GM12878 (cell line): ENCODE measurements around the gene ITGB5. TPM values are rescaled to one million over a fixed set of nuclear protein-coding genes. Genes with fewer than 3 reads are reported as not detected.

Experiments
- ATAC-seq: fragments of 200-7000 bp; cut with Tn5 transposase; 3 replicates; pipeline ENCODE4 v1.9.1; 2020; ENCODE audit warnings: mild to moderate bottlenecking, moderate library complexity
- BruUV-seq: library from RNA; stranded (reverse); fragments of 400-500 nt; replicated peaks from 2 replicates; lab custom pipeline; 2021; lab: Mats Ljungman, UMichigan
- CTCF ChIA-PET: fragments of 300-600 bp; sonication (Branson Sonifier 250); formaldehyde crosslinking; extraction: SDS; loops from one replicate; lab custom pipeline; 2021; ENCODE audit warnings: inconsistent platforms; lab: Yijun Ruan, JAX
- POLR2A ChIA-PET: fragments of 350-600 bp; formaldehyde crosslinking; extraction: SDS; loops from one replicate; lab custom pipeline; 2021; ENCODE audit warnings: inconsistent platforms; lab: Charles Lee
- RAD21 ChIA-PET: fragments of 300-600 bp; sonication (Branson Sonifier 250); formaldehyde crosslinking; loops from one replicate; lab custom pipeline; 2023; ENCODE audit warnings: antibody characterized with exemption; ENCODE audit not compliant: unreplicated experiment; lab: Charles Lee
- SMC1A ChIA-PET: fragments of 300-600 bp; sonication (Branson Sonifier 250); formaldehyde crosslinking; loops from one replicate; lab custom pipeline; 2023; ENCODE audit not compliant: unreplicated experiment, uncharacterized antibody; lab: Charles Lee
- DNase-seq: peaks from one replicate; pipeline ENCODE4 v3.0.0-alpha.2; 2011; ENCODE audit warnings: low read depth, low spot score
- FAIRE-seq: peaks from 3 replicates; lab custom pipeline; 2011; peaks lifted over from hg19 to GRCh38; lab: Jason Lieb, UNC
- H2AFZ ChIP-seq: 2 replicates; pipeline ENCODE4 v1.6.0; 2011; ENCODE audit warnings: low read depth, low read length, control low read depth; ENCODE audit not compliant: control insufficient read depth
- H3K27ac ChIP-seq: 2 replicates; pipeline ENCODE4 v1.5.1; 2011; ENCODE audit warnings: control low read depth; ENCODE audit not compliant: control insufficient read depth, insufficient read depth
- H3K27me3 ChIP-seq, 2 experiments: replicated peaks in 1 of 2; 2 replicates each; pipeline versions ENCODE4 v1.6.0 to v1.6.1; 2011; ENCODE audit warnings: low read length in 1 of 2; ENCODE audit not compliant: control insufficient read depth in 2 of 2, insufficient read depth in 2 of 2
- H3K36me3 ChIP-seq, 2 experiments: 2 replicates each; pipeline ENCODE4 v1.5.1; 2011; ENCODE audit warnings: low read length in 1 of 2; ENCODE audit not compliant: control insufficient read depth in 2 of 2, insufficient read depth in 2 of 2
- H3K4me1 ChIP-seq: 2 replicates; pipeline ENCODE4 v1.6.1; 2011; ENCODE audit warnings: mild to moderate bottlenecking, low read length, moderate library complexity, mixed read lengths; ENCODE audit not compliant: control insufficient read depth, insufficient read depth
- H3K4me2 ChIP-seq: 2 replicates; pipeline ENCODE4 v1.6.0; 2011; ENCODE audit warnings: control low read depth; ENCODE audit not compliant: control insufficient read depth, insufficient read depth
- H3K4me3 ChIP-seq: fragments of 200-600 bp; sonication (generic); 2 replicates; pipeline ENCODE4 v1.5.1; 2016
- H3K79me2 ChIP-seq: 2 replicates; pipeline ENCODE4 v1.6.0; 2011; ENCODE audit warnings: low read length; ENCODE audit not compliant: control insufficient read depth, insufficient read depth
- H3K9ac ChIP-seq: 2 replicates; pipeline ENCODE4 v1.8.0; 2011; ENCODE audit warnings: low read length, control low read depth, mixed read lengths; ENCODE audit not compliant: control insufficient read depth, insufficient read depth
- H3K9me3 ChIP-seq: replicated peaks from 3 replicates; pipeline ENCODE4 v1.5.1; 2011; ENCODE audit warnings: mild to moderate bottlenecking, low read length; ENCODE audit not compliant: control insufficient read depth, insufficient read depth
- H4K20me1 ChIP-seq: 2 replicates; pipeline ENCODE4 v1.6.0; 2011; ENCODE audit not compliant: control insufficient read depth, insufficient read depth
- CBX5 ChIP-seq: sonication (generic); IDR thresholded peaks from 2 replicates; pipeline ENCODE4 v1.6.1; 2016; ENCODE audit warnings: low read depth, moderate library complexity, mild to moderate bottlenecking, inconsistent platforms
- EGR1 ChIP-seq, 2 experiments: IDR thresholded peaks; 1 replicate in 1 of 2; 2 replicates in 1 of 2; pipeline ENCODE4 v1.6.1; 2011 to 2012; ENCODE audit warnings: low read depth in 2 of 2, low read length in 2 of 2, borderline replicate concordance in 1 of 2, mild to moderate bottlenecking in 1 of 2, moderate library complexity in 1 of 2
- ZZZ3 ChIP-seq: IDR thresholded peaks from 2 replicates; pipeline ENCODE4 v1.6.1; 2011; ENCODE audit warnings: low read depth; ENCODE audit not compliant: control insufficient read depth, insufficient read length
- WGBS: methylation state at CpG from one replicate; pipeline ENCODE4 v1.1.6; 2016; ENCODE audit warnings: low lambda C conversion rate; ENCODE audit not compliant: insufficient replicate concordance, insufficient coverage; ENCODE audit errors: missing lambda C conversion rate; 5-methylcytosine and 5-hydroxymethylcytosine counted together
- in situ Hi-C: fragments of 300-500 bp; cut with MboI; formaldehyde crosslinking; loops from 9 replicates; pipeline ENCODE4 v1.14.3; 2018; ENCODE audit warnings: mixed read lengths
- intact Hi-C: fragments of 100-400 bp; cut with micrococcal nuclease; formaldehyde crosslinking; loops from one replicate; pipeline ENCODE4 v1.14.2; 2022; ENCODE audit not compliant: unreplicated experiment
- polyA plus RNA-seq, 11 experiments: library from polyadenylated mRNA; depleted of rRNA in 4 of 11; unstranded in 6 of 11; stranded (reverse) in 5 of 11; fragments of >200 nt; fragmentation: Nextera tagmentation in 4 of 11; fragmentation: Illumina TruSeq in 1 of 11; extraction: Ambion mirVana in 4 of 11; extraction: Trizol in 1 of 11; gene quantifications; 1 replicate in 1 of 11; 2 replicates in 10 of 11; pipeline versions ENCODE4 v1.2.1 to v1.2.3, GENCODE V29; 2011 to 2016; ENCODE audit warnings: inconsistent platforms in 2 of 11, missing spikeins in 2 of 11, low read depth in 1 of 11
- total RNA-seq, 4 experiments: library from RNA; depleted of rRNA in 3 of 4; stranded (reverse); fragments of >200 nt in 3 of 4; fragmentation: Illumina TruSeq in 1 of 4; extraction: Trizol in 1 of 4; gene quantifications; 2 replicates each; pipeline versions ENCODE4 v1.2.1 to v1.2.3, GENCODE V29; 2013 to 2021

The ITGB5 gene
- total and polyA plus RNA-seq, 10 of the 15 experiments (the other 5 are each of a cell fraction or from before 2014, with no cell fraction given): 0.05 to 10.0 (median 0.83) TPM; not detected in 2

GRCh38 chr3:124903896-124904834 lies 17.0 kb upstream of the ITGB5 start:
- Histone ChIP-seq H3K79me2 (no peaks in the 10 kb centered on the region), H2AFZ (no peak overlapping the region), H3K36me3 (no peaks in the 10 kb centered on the region), H3K4me3 (no peak overlapping the region), H3K4me2 (no peak overlapping the region), H3K4me1 (no peaks in the 10 kb centered on the region), H3K27ac (no peak overlapping the region), H4K20me1 (no peaks in the 10 kb centered on the region), H3K27me3 (no peaks in the 10 kb centered on the region; a peak in 2 of 4 replicates), H3K9ac (no peak overlapping the region), H3K9me3 (no peaks in the 10 kb centered on the region)
- TF ChIP-seq EGR1 (IDR thresholded peaks at IDR 0.05; ENCODE audit: borderline replicate concordance in 1 of 2, low read depth in 2 of 2, low read length in 2 of 2) (no peak), ZZZ3 (no peak), CBX5 (no peak)
- in situ Hi-C loops (loop anchor here (5.0 kb wide), 2 partner anchors 142 to 342 kb away; no protein-coding TSS in a partner anchor), intact Hi-C loops (no loop called here)
- 0% methylated on average over 1 of the region's 1 CpG for WGBS
- ChIA-PET RAD21 (interaction anchor here (1.1 to 4.3 kb wide), 3 partner anchors 22 to 143 kb away, joined by 4 to 174 read pairs (median 4); no protein-coding TSS in a partner anchor), SMC1A (interaction anchor here (0.6 to 7.3 kb wide), 9 partner anchors 14 to 681 kb away, joined by 3 to 242 read pairs (median 3); no protein-coding TSS in a partner anchor), POLR2A (interaction anchor here (0.6 kb wide), 2 partner anchors 13 to 143 kb away, joined by 3 to 4 read pairs; no protein-coding TSS in a partner anchor), CTCF (interaction anchor here (0.8 to 9.1 kb wide), 7 partner anchors 24 to 681 kb away, joined by 3 to 551 read pairs (median 3); no protein-coding TSS in a partner anchor)
- no TSS peak for BruUV-seq
- no peak for ATAC-seq
- no peak for FAIRE-seq
- no peak for DNase-seq
